VCaP (cell line): ENCODE results near the gene FGF14.

ENCODE experiments used
- H3K27ac ChIP-seq: fragments of 450-650 bp; 2 replicates; pipeline ENCODE4 v1.5.1; 2017
- CTCF ChIP-seq: fragments of 450-650 bp; conservative IDR thresholded peaks from 2 replicates; pipeline ENCODE4 v1.5.1; 2017; ENCODE audit warnings: mild to moderate bottlenecking, moderate library complexity

The FGF14 gene

GRCh38 chr13:102346769-102347168 lies 55.1 kb downstream of the FGF14 start:
- no peak for TF ChIP-seq CTCF
- no peak overlapping the region for H3K27ac ChIP-seq

GRCh38 chr13:102344410-102344809 lies 57.4 kb downstream of the FGF14 start:
- no peak for TF ChIP-seq CTCF
- H3K27ac ChIP-seq = no peak overlapping the region

GRCh38 chr13:102333320-102334198 lies 68.3 kb downstream of the FGF14 start:
- no peak overlapping the region for H3K27ac ChIP-seq
- TF ChIP-seq CTCF = no peak

GRCh38 chr13:102328909-102329308 lies 72.9 kb downstream of the FGF14 start:
- TF ChIP-seq CTCF = no peak
- H3K27ac ChIP-seq = no peak overlapping the region

- no peak overlapping the region for H3K27ac ChIP-seq
- no peak for TF ChIP-seq CTCF
These were observed 74.7 kb downstream of the FGF14 start for GRCh38 chr13:102327119-102327617.

- TF ChIP-seq CTCF = no peak
These were observed 75.3 kb downstream of the FGF14 start for GRCh38 chr13:102326381-102327118.

GRCh38 chr13:102325321-102325720 lies 76.5 kb downstream of the FGF14 start:
- no peak for TF ChIP-seq CTCF
- H3K27ac ChIP-seq = no peak overlapping the region

More at GRCh38 chr13:102326381-102327118, 75.3 kb downstream of the FGF14 start:
- H3K27ac ChIP-seq = no peak overlapping the region
